Nephron (organoid): ENCODE results near the gene NPIPB13.
A peak's percentile ranks its signal among the peaks of the same experiment; 100 is the strongest.
"Not testable (repeated sequence)": the region's sequence is repeated elsewhere in the genome, so short reads cannot be mapped to it uniquely, and the experiment has no call there.

ENCODE experiments used
- H3K27ac Mint-ChIP-seq, 3 experiments: 2 replicates each; pipeline ENCODE4 v1.8.0; 2020; ENCODE audit warnings: mixed read lengths in 3 of 3, mild to moderate bottlenecking in 2 of 3, moderate library complexity in 1 of 3
- H3K27me3 Mint-ChIP-seq: 2 replicates; pipeline ENCODE4 v1.8.0; 2021; ENCODE audit warnings: low read depth, mild to moderate bottlenecking, moderate library complexity, mixed read lengths
- H3K36me3 Mint-ChIP-seq: 2 replicates; pipeline ENCODE4 v1.8.0; 2020; ENCODE audit warnings: low read depth, mixed read lengths
- H3K4me1 Mint-ChIP-seq: 2 replicates; pipeline ENCODE4 v1.8.0; 2020; ENCODE audit warnings: mixed read lengths
- H3K4me3 Mint-ChIP-seq, 3 experiments: 2 replicates each; pipeline ENCODE4 v1.8.0; 2020; ENCODE audit warnings: mild to moderate bottlenecking in 3 of 3, mixed read lengths in 3 of 3, moderate library complexity in 2 of 3
- H3K9me3 Mint-ChIP-seq: 2 replicates; pipeline ENCODE4 v1.8.0; 2020; ENCODE audit warnings: mixed read lengths

Gene NPIPB13

DNA sequence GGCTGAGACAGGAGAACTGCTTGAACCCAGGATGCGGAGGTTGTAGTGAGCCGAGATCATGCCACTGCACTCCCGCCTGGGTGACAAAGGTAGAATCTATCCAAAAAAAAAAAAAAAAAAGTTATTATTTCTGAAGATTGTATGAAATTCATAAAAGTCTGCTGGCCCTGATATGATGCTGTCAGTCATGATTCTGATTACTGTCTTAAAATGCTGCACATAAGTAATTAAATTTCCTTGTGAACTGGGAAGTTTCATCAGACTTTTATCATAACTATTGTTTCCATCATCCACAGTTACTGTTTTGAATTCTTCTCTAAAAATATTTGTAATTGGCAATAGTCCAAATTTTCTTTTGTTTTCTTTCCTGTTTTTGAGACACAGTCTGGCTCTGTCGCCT is at the start of gene NPIPB13:
NPIPB13 (minus strand) TSS at position 101 of the 400 bp plus-strand sequence. CDS start 2,906 bp downstream, outside the sequence.
- H3K9me3 Mint-ChIP-seq, H3K27ac Mint-ChIP-seq, H3K36me3 Mint-ChIP-seq, H3K4me3 Mint-ChIP-seq, H3K4me1 Mint-ChIP-seq, H3K27me3 Mint-ChIP-seq: not testable (repeated sequence)

DNA sequence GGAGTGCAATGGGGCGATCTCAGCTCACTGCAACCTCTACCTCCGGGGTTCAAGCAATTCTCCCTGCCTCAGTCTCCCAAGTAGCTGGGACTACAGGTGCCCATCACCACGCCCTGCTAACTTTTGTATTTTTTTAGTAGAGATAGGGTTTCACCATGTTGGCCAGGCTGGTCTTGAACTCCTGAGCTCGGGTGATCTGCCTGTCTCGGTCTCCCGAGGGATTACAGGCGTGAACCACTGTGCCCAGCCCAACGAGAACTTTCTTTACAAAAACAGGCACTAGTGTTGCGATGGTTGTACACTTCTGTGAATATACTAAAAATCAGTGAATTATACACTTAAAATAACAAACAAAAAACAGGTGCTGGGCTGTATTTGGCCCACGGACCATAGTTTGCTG is 34.1 kb upstream of the NPIPB13 start:
- not testable (repeated sequence) for H3K36me3 Mint-ChIP-seq, H3K27me3 Mint-ChIP-seq, H3K27ac Mint-ChIP-seq, H3K4me3 Mint-ChIP-seq, H3K9me3 Mint-ChIP-seq, H3K4me1 Mint-ChIP-seq

- H3K4me1 Mint-ChIP-seq, H3K27ac Mint-ChIP-seq, H3K4me3 Mint-ChIP-seq, H3K36me3 Mint-ChIP-seq, H3K9me3 Mint-ChIP-seq, H3K27me3 Mint-ChIP-seq: not testable (repeated sequence)
Measured at GRCh38 chr16:30278523-30278922, 30.2 kb upstream of the NPIPB13 start.

DNA sequence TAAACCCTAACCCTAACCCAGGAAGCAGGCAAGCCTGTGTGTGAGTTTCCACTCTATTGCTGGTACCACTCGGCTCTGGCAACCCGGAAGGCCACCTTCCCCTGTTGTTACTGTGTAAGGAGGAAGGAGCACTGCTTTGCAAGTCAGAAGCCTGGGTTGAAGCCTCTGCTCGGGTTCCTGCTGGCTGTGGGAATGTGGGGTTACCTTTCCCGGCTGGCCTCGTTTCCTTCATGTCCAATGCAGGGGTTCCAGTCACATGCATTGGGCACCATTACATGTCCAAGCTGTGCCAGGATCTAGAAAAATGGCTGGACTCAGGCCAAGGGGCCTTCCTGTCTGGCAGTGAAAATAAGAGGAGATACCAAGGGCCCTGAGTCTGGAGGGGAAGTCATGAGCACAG is 31.2 kb downstream of the NPIPB13 start:
- not testable (repeated sequence) for H3K27me3 Mint-ChIP-seq

GRCh38 chr16:30211414-30211813 is 36.9 kb downstream of the NPIPB13 start:
- not testable (repeated sequence) for H3K27ac Mint-ChIP-seq, H3K36me3 Mint-ChIP-seq, H3K4me1 Mint-ChIP-seq, H3K27me3 Mint-ChIP-seq, H3K4me3 Mint-ChIP-seq, H3K9me3 Mint-ChIP-seq

More for the DNA sequence above, 31.2 kb downstream of the NPIPB13 start:
- H3K9me3 Mint-ChIP-seq, H3K36me3 Mint-ChIP-seq, H3K27ac Mint-ChIP-seq, H3K4me3 Mint-ChIP-seq, H3K4me1 Mint-ChIP-seq: not testable (repeated sequence)

GRCh38 chr16:30209032-30209431 is 39.2 kb downstream of the NPIPB13 start:
- not testable (repeated sequence) for H3K9me3 Mint-ChIP-seq, H3K27ac Mint-ChIP-seq

GRCh38 chr16:30207063-30207704 is 41.1 kb downstream of the NPIPB13 start:
- H3K9me3 Mint-ChIP-seq, H3K27ac Mint-ChIP-seq, H3K36me3 Mint-ChIP-seq, H3K4me1 Mint-ChIP-seq, H3K27me3 Mint-ChIP-seq: not testable (repeated sequence)
- H3K4me3 Mint-ChIP-seq = peak overlapping the region in 1 of 3 experiments; percentile 17

More at GRCh38 chr16:30209032-30209431, 39.2 kb downstream of the NPIPB13 start:
- H3K4me1 Mint-ChIP-seq, H3K36me3 Mint-ChIP-seq, H3K27me3 Mint-ChIP-seq, H3K4me3 Mint-ChIP-seq: not testable (repeated sequence)

- not testable (repeated sequence) for H3K27ac Mint-ChIP-seq, H3K4me3 Mint-ChIP-seq, H3K36me3 Mint-ChIP-seq, H3K4me1 Mint-ChIP-seq, H3K9me3 Mint-ChIP-seq, H3K27me3 Mint-ChIP-seq
Measured at GRCh38 chr16:30206252-30206651, 42.0 kb downstream of the NPIPB13 start.

GRCh38 chr16:30205541-30206236 is 42.6 kb downstream of the NPIPB13 start:
- H3K9me3 Mint-ChIP-seq, H3K36me3 Mint-ChIP-seq, H3K4me1 Mint-ChIP-seq, H3K4me3 Mint-ChIP-seq, H3K27ac Mint-ChIP-seq, H3K27me3 Mint-ChIP-seq: not testable (repeated sequence)

- not testable (repeated sequence) for H3K4me3 Mint-ChIP-seq, H3K4me1 Mint-ChIP-seq, H3K9me3 Mint-ChIP-seq, H3K36me3 Mint-ChIP-seq, H3K27ac Mint-ChIP-seq, H3K27me3 Mint-ChIP-seq
Measured at GRCh38 chr16:30199608-30200343, 48.5 kb downstream of the NPIPB13 start.

- H3K4me1 Mint-ChIP-seq, H3K36me3 Mint-ChIP-seq, H3K27ac Mint-ChIP-seq, H3K4me3 Mint-ChIP-seq, H3K9me3 Mint-ChIP-seq, H3K27me3 Mint-ChIP-seq: not testable (repeated sequence)
Measured at GRCh38 chr16:30199049-30199448, 49.2 kb downstream of the NPIPB13 start, which contains the start of gene SULT1A3. Gene SULT1A3 (plus strand): TSS chr16:30199255. CDS start chr16:30200729, 1,474 bp downstream.
